GM18907 (cell line): ENCODE measurements around the gene ALMS1.
"Not testable (repeated sequence)": the region's sequence is repeated elsewhere in the genome, so short reads cannot be mapped to it uniquely, and the experiment has no call there.

Source experiments
- ATAC-seq: cut with Tn5 transposase; IDR thresholded peaks from one replicate; pipeline ENCODE4 v1.9.1; 2021; ENCODE audit warnings: mild to moderate bottlenecking, moderate library complexity; ENCODE audit not compliant: unreplicated experiment

ALMS1 gene

DNA sequence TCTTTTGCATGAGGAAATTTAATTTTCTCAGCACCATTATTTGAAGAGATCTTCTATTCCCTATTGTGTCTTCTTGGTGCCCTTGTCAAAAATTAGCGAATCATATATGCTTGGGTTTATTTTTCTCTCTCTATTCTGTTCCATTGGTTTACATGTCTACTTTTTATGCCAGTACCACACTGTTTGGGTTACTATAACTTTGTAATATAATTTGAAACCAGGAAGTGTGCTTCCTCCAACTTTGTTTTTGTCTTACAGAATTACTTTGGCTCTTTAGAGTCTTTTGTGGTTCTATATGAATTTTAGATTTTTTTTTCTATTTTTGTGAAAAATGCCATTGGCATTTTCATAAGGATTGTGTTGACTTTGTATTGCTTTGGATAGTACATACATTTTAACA lies 17.6 kb downstream of the ALMS1 start:
- ATAC-seq, result no peak

DNA sequence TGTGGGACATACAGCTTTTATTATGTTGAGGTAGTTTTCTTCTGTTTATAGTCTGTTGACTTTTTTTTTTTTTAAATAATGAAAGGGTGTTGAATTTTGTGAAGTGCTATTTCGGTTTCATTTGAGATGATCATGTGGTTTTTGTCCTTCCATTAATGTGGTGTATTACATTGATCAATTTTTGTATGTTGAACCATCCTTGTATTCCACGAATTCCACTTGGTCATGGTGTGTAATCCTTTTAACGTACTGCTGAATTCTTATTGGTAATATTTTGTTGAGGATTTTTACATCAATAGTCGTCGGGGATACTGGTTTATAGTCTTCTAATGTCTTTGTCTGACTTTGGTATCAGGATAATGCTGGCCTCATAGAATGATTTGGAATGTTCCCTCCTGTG lies 18.8 kb downstream of the ALMS1 start:
- no peak for ATAC-seq

DNA sequence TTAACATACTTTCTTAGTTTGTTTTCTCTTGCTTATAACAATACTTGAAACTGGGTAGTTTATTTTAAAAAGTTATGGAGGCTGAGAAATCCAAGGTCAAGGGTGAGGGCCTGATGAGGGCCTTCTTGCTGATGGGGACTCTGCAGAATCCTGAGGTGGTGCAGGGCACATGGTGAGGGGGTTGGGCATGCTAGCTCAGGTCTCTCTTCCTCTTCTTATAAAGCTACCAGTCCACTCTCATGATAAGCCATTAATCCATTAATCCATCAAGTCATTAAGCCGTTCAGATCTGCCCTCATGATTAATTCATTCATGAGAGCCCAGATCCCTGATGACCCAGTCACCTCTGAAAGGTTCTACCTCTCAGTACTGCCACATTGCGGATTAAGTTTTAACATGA lies 21.4 kb downstream of the ALMS1 start:
- ATAC-seq, result no peak

DNA sequence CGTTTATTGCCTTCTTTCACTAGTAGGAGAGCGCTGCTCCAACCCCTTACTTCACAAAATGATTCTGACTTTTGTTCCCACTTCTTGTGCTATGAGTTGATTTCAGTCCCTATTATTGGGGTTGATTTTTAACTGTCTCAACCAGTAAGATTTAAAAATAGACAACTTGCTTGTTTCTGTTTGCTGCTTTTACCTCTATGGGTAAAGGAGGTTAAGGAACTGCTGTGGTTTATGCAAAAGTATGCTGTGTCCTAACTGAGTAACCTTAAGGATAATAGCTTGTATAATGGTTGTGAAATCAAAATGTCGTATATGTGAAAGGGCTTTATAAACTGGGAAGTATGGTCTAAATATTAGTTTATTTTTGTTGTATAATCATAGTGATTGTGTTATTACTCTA lies 22.6 kb downstream of the ALMS1 start:
- peak; percentile 93 for ATAC-seq

DNA sequence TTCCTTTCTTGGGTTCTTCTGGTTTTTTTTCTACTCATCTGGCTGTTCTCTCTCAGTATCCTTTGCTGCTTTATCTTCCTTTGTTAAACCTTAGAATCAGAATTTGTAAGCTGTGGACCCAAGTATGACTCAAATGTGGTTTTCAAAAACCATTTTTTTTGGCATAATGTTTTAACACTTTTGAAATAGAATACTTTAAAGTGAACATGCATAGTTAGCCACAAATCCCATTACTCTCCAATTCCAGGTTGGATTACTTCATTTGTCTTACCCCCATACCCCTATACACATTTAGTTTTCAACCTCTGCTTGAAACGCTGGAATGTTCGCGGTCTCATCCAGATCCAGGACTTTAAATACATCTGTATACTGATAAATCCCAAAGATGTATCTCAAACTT lies 29.1 kb downstream of the ALMS1 start:
- no peak for ATAC-seq

DNA sequence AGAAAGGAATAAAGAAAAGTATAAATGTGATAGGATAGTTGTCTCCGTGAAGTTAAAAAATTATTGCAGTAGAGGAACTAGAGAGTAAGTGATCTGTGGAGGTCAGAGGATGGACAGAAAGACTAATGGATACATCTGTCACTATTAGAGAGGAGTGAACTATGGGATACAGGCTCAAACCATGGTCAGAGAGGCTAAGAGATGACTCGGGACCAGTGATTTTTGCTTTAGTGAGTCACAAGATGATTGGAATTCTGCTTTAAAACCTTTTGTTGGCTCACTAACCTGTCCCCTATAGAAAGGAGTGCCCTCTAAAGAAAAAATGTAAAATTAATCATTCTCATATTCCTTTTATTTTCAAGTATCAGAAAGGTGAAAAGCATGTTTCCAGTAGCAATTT lies 30.3 kb downstream of the ALMS1 start:
- ATAC-seq, result no peak

DNA sequence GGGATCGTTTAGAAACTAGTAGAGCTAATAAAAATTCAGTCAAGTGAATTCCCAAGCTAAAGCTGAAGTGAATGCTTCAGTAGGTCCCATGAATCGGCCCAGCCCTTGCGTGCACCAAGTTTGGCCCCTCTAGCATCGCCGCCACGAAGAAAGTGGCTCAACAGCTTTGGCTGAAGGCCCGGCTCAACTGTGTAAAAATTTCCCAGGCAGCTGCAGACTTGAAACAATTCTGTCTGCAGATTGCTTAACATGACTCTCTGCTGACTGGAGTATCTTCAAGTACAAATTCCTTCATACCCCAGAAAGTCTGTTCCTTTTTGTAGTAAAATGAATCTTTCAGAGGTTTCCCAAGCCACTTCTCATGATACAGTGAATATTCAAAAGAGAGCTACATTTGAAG lies 32.7 kb downstream of the ALMS1 start:
- ATAC-seq, result no peak

DNA sequence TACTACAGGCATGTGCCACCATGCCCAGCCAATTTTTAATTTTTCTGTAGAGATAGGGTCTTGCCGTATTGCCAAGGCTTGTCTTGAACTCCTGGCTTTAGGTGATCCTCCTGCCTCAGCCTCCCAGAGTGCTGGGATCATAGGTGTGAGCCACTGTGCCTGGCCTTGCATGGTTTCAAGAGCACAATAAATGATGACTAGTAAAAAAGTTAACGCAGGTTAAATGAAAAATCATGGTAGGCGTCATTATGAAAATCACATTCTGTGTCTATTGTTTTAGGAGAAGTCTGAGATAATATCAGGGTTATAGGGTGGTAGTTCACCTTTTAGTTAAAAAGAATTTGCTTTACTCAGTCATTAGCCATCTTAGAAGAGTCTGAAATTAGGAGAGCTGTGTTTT lies 38.3 kb downstream of the ALMS1 start:
- ATAC-seq, result no peak

DNA sequence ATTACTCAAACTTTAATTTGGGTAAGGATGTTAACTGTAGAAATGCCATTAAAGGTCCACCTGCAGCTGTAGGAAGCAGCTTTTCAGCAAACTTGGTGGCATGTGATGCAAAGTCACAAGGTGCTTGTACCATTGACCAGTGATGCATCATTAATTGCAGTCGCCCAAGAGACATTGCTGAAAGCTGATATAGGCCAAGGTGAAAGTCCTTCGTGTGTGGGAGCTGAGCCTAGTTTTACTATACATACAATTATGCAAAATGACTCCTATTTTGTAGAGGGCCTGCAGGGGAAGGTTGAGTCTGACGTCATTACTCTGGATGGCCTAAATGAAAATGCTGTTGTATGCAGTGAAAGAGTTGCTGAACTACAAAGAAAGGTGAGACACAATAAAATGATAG lies 40.5 kb downstream of the ALMS1 start:
- ATAC-seq, result no peak

DNA sequence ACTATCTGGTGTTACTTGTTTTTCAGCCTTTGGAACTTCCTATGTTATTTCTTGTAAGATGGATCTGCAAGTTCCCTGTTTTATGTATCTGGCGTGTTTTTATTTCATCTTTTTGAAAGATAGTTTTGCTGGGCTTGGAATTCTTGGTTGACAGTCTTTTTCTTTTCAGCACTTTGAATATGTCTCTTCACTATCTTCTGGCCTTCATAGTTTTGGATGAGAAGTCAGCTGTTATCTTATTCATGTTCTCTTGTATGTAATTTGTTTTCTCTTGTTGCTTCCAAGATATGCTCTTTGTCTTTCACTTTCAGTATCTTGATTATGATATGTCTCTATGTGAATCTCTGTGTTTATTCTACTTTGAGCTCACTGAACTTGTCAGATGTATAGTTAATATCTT lies 50.4 kb downstream of the ALMS1 start:
- ATAC-seq, result no peak

DNA sequence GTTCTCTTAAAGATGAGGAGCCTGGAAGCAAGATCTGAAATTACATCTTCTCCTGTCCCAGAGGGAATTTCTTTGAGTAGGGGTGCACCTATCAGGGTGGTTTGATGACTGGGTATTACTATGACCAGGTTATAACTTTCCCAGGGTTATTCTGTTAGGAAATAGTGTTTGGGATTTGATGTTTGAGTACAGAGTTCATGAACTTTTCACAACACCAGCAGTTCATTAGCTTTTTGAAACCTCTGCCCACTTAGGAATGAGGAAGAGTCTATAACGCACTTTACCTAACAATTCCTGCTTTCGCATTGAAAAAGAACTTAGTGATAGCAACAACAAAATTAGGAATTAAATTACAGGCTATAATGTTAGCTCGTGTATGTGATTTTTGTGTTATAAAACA lies 58.6 kb downstream of the ALMS1 start:
- ATAC-seq, result no peak

DNA sequence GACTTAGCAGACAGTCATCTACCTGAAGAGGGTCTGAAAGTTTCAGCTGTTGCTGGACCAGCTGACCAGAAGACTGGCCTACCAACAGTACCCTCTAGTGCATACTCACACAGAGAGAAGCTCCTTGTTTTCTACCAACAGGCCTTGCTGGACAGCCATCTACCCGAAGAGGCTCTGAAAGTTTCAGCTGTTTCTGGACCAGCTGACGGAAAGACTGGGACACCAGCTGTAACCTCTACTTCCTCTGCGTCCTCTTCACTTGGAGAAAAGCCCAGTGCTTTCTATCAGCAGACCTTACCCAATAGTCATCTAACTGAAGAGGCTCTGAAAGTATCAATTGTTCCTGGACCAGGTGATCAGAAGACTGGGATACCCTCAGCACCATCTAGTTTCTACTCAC lies 63.2 kb downstream of the ALMS1 start:
- no peak for ATAC-seq

DNA sequence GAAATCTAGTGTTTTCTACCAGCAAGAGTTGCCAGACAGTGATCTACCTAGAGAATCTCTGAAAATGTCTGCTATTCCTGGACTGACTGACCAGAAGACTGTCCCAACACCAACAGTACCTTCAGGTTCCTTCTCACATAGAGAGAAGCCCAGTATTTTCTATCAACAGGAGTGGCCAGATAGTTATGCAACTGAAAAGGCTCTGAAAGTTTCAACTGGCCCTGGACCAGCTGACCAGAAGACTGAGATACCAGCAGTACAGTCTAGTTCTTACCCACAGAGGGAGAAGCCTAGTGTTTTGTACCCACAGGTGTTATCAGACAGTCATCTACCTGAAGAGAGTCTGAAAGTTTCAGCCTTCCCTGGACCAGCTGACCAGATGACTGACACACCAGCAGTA lies 63.8 kb downstream of the ALMS1 start:
- ATAC-seq, result no peak

DNA sequence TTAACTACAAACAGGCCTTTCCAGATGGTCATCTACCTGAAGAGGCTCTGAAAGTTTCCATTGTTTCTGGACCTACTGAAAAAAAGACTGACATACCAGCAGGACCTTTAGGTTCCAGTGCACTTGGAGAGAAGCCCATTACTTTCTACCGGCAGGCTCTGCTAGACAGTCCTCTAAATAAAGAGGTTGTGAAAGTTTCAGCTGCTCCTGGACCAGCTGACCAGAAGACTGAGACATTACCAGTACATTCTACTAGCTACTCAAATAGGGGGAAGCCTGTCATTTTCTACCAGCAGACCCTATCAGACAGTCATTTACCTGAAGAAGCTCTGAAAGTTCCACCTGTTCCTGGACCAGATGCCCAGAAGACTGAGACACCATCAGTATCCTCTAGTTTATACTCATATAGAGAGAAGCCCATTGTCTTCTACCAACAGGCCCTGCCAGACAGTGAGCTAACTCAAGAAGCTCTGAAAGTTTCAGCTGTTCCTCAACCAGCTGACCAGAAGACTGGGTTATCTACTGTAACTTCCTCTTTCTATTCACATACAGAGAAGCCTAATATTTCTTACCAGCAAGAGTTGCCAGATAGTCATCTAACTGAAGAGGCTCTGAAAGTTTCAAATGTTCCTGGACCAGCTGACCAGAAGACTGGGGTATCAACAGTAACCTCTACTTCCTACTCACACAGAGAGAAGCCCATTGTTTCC lies 65.8 kb downstream of the ALMS1 start:
- peak; percentile 94 for ATAC-seq

DNA sequence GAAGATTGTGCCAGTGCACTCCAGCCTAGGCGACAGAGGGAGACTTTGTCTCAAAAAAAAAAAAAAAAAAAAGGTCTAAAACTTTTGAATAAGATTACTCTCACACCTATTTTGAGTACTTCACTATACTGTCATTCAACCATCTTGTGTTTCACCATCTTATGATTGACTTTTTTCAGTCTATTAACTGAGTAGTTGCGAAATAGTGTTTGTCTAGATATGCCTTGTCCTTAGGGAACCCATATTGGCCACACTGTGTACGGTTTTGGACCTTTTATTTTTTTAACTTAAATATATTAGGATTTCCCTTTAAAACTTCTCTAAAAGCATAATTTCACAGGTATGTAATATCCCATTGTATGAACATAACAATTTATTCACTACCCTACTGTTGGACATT lies 72.3 kb downstream of the ALMS1 start:
- ATAC-seq, result no peak

DNA sequence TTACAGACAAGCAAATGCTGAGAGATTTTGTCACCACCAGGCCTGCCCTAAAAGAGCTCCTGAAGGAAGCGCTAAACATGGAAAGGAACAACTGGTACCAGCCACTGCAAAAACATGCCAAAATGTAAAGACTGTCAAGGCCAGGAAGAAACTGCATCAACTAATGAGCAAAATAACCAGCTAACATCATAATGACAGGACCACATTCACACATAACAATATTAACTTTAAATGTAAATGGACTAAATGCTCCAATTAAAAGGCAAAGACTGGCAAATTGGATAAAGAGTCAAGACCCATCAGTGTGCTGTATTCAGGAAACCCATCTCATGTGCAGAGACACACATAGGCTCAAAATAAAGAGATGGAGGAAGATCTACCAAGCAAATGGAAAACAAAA lies 76.8 kb downstream of the ALMS1 start:
- not testable (repeated sequence) for ATAC-seq

DNA sequence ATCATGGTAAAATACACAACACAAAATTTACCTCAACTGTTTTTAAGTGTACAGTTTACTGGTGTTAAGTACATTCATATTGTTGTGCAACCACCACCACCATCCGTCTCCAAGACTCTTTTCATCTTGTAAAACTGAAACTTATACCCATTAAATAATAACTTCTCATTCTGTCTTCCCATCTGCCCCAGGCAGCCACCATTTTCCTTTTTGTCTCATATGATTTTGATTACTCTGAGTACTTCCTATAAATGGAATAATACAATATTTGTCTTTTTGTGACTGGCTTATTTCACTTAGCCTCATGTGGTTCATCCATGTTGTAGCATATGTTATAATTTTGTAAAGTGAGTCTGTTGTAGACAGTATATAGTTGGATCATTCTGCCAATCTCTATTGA lies 82.7 kb downstream of the ALMS1 start:
- ATAC-seq, result no peak

DNA sequence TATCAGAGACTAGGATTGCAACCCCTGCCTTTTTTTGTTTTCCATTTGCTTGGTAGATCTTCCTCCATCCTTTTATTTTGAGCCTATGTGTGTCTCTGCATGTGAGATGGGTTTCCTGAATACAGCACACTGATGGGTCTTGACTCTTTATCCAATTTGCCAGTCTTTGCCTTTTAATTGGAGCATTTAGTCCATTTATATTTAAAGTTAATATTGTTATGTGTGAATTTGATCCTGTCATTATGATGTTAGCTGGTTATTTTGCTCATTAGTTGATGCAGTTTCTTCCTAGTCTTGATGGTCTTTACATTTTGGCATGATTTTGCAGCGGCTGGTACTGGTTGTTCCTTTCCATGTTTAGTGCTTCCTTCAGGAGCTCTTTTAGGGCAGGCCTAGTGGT lies 98.2 kb downstream of the ALMS1 start:
- not testable (repeated sequence) for ATAC-seq

DNA sequence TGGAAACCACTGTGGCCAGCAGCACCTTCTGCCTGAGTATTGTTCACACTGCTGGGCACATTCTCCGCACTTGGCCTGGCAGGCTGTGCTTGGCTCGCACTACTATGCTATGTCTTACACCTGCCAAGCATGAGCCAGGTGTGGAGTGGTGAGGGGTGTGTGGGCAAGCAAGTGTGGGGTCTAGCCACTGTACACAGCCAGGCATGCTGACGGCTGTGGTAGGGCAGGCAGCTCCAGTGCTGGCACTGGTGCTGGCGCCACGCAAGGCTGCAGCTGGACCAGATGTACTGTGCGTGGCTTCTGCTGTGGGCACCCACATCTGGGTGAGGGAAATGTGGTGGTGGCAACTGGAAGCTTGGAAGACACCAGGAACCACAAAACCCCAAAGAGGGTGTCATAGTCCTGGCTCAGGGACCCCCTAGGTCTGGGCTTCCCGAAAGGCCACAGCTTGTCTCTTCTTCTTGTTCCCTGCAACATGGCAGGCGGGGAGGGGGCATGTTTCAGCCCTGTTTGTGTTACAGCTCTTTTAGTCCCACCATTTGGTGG lies 101.5 kb downstream of the ALMS1 start:
- no peak for ATAC-seq

DNA sequence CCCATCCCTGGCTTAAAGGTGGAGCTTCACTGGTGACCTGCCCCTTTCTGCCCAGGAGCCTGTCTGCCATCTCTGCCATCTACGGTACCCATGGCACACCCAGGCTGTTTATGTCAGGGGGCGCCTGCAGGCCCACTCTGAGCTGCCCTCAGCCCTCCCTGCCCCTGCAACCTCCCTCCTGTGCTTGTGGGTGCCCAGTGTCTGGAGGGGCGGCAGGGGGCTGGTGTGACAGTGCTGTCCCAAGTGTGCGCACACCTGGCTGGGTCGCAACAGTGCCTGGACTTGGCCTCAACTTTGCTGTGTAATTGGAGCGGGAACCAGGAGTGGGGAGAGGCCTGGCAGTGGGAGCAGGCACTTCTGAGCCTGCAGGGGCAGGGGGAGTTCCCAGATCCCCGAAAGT lies 102.4 kb downstream of the ALMS1 start:
- no peak for ATAC-seq

DNA sequence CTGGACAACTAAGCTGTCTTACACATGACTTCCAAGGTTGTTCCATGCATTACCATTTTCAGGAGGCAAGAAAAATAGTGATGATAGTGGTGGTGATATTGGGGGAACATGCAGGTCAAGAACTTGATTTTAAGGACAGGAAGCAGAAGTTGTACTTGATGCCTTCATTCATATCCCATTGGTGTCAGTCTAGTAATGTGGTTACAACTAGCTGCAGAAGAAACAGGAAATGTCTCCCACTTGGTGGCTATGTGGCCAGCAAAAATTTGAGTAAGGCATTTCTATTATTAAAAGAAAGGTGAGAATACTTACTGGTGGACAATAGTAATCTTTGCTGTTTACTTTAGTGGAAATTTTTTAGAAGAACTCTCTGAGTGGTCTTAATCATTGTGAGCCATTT lies 103.4 kb downstream of the ALMS1 start:
- peak; percentile 65 for ATAC-seq

DNA sequence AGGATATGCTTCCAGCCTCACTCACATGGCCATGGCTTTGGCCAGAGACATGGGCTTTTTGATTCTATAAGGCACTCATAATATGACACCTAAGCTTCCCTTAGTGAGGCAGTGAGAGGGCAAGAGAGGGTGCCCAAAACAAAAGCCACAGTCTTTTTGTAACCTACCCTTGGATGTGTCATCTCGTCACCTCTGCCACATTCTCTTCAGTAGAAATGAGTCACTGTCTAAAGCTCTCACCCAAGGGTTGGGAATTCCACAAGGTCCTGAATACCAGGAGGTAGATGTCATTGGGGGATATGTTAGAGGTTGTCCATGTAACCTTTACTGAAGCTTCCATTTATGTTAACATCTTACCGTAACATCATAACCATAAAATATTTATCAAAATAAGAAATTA lies 108.4 kb downstream of the ALMS1 start:
- no peak for ATAC-seq

DNA sequence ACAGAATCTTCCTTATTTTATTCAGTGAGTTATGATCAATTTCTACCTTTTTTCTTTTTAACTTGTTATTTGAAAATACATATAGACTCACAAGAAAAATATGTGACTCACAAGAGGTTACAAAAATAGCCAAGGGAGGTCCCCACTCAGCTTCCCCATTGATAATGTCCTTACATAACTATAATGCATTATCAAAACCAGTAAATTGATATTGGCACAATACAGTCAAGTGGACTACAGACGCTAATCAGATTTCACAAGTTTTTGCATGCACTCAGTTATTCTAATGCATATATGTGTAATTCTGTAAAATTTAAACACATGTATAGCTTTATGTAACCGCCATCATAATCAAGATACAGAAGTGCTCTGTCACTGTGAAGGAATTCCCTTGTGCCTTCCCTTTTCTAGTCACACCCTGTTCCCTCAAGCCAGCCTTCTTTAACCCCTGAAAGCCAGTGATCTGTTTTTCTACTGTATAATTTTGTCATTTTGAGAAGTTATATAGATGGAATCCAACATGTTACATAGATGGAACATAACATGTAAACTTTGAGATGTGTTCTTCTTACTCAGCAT lies 118.4 kb downstream of the ALMS1 start:
- ATAC-seq, result no peak
